ENCODE measurements around the gene CDK5RAP1. TPM values are rescaled to one million over a fixed set of nuclear protein-coding genes. Genes with fewer than 3 reads are reported as not detected.
"Not testable (repeated sequence)": the region's sequence is repeated elsewhere in the genome, so short reads cannot be mapped to it uniquely, and the experiment has no call there.

The CDK5RAP1 gene
- total RNA-seq, 1 experiment from 2014 or later = 25.5 TPM

- DNase-seq (ENCODE audit: low spot score) = no peak
Measured at GRCh38 chr20:33419140-33419974, 18.0 kb upstream of the CDK5RAP1 start.

- no peak for DNase-seq (ENCODE audit: low spot score)
Measured at GRCh38 chr20:33418033-33418432, 16.7 kb upstream of the CDK5RAP1 start.

- DNase-seq (ENCODE audit: low spot score) = peak; percentile 47
Measured at GRCh38 chr20:33415948-33416347, 14.6 kb upstream of the CDK5RAP1 start.

- no peak for DNase-seq (ENCODE audit: low spot score)
Measured at GRCh38 chr20:33412484-33412838, 11.1 kb upstream of the CDK5RAP1 start.

GRCh38 chr20:33411711-33412483 is 10.6 kb upstream of the CDK5RAP1 start:
- no peak for DNase-seq (ENCODE audit: low spot score)

- no peak for DNase-seq (ENCODE audit: low spot score)
Measured at GRCh38 chr20:33411242-33411641, 9.9 kb upstream of the CDK5RAP1 start.

GRCh38 chr20:33410081-33410742 is 8.9 kb upstream of the CDK5RAP1 start:
- no peak for DNase-seq (ENCODE audit: low spot score)

- no peak for DNase-seq (ENCODE audit: low spot score)
Measured at GRCh38 chr20:33408716-33409654, 7.7 kb upstream of the CDK5RAP1 start.

- no peak for DNase-seq (ENCODE audit: low spot score)
Measured at GRCh38 chr20:33408313-33408712, 7.0 kb upstream of the CDK5RAP1 start.

- no peak for DNase-seq (ENCODE audit: low spot score)
Measured at GRCh38 chr20:33407796-33408195, 6.5 kb upstream of the CDK5RAP1 start.

GRCh38 chr20:33407251-33407650 is 5.9 kb upstream of the CDK5RAP1 start:
- no peak for DNase-seq (ENCODE audit: low spot score)

GRCh38 chr20:33404281-33404680 is 3.0 kb upstream of the CDK5RAP1 start:
- DNase-seq (ENCODE audit: low spot score) = no peak

GRCh38 chr20:33401921-33402369 is 626 bp upstream of the CDK5RAP1 start:
- no peak for DNase-seq (ENCODE audit: low spot score)

- DNase-seq (ENCODE audit: low spot score) = no peak
Measured at GRCh38 chr20:33400812-33401183, 521 bp downstream of the CDK5RAP1 start.

- DNase-seq (ENCODE audit: low spot score) = no peak
Measured at GRCh38 chr20:33399924-33400323, 1.4 kb downstream of the CDK5RAP1 start.

- no peak for DNase-seq (ENCODE audit: low spot score)
Measured at GRCh38 chr20:33394718-33395117, 6.6 kb downstream of the CDK5RAP1 start.

- DNase-seq (ENCODE audit: low spot score) = no peak
Measured at GRCh38 chr20:33393609-33394008, 7.7 kb downstream of the CDK5RAP1 start.

GRCh38 chr20:33391722-33392415 is 9.4 kb downstream of the CDK5RAP1 start:
- DNase-seq (ENCODE audit: low spot score) = no peak

- DNase-seq (ENCODE audit: low spot score) = not testable (repeated sequence)
Measured at GRCh38 chr20:33389326-33389725, 12.0 kb downstream of the CDK5RAP1 start.

GRCh38 chr20:33388268-33388667 is 13.1 kb downstream of the CDK5RAP1 start:
- no peak for DNase-seq (ENCODE audit: low spot score)

GRCh38 chr20:33387177-33387576 is 14.1 kb downstream of the CDK5RAP1 start:
- DNase-seq (ENCODE audit: low spot score) = peak; percentile 52

Measured in H4 (cell line).